Vagina (tissue), 2 donors: ENCODE measurements around the gene VSIR. TPM values are rescaled to one million over a fixed set of nuclear protein-coding genes. Genes with fewer than 3 reads are reported as not detected.

ENCODE experiments used
- DNase-seq, 2 donors: peaks; one replicate each; pipeline ENCODE4 v3.0.0-alpha.2; 2017; ENCODE audit errors: extremely low spot score in 2 of 2
- H3K27ac ChIP-seq: fragments of 200-600 bp; sonication (generic); one replicate; pipeline ENCODE4 v1.5.1; 2019
- H3K27me3 ChIP-seq: fragments of 200-600 bp; sonication (generic); one replicate; pipeline ENCODE4 v1.5.1; 2019
- H3K36me3 ChIP-seq, 2 donors: fragments of 200-600 bp; sonication (generic); one replicate each; pipeline ENCODE4 v1.5.1; 2017 to 2019
- H3K4me1 ChIP-seq: fragments of 200-600 bp; sonication (generic); one replicate; pipeline ENCODE4 v1.5.1; 2019
- H3K4me3 ChIP-seq, 2 donors: fragments of 200-600 bp; sonication (generic); 1 replicate in 1 of 2; 2 replicates in 1 of 2; pipeline ENCODE4 v1.5.1; 2016 to 2019
- H3K9me3 ChIP-seq: fragments of 200-600 bp; sonication (generic); one replicate; pipeline ENCODE4 v1.5.1; 2019
- CTCF ChIP-seq, 3 experiments: fragments of 450-650 bp in 2 of 3; fragments of 200-600 bp in 1 of 3; sonication (generic) in 1 of 3; IDR thresholded peaks; one replicate each; pipeline ENCODE4 v1.5.1; 2017 to 2019; ENCODE audit warnings: antibody characterized with exemption in 3 of 3, mild to moderate bottlenecking in 2 of 3, moderate library complexity in 2 of 3
- POLR2A ChIP-seq, 2 donors: fragments of 450-650 bp; IDR thresholded peaks; one replicate each; pipeline ENCODE4 v1.6.1; 2017; ENCODE audit warnings: antibody characterized with exemption in 2 of 2, mild to moderate bottlenecking in 2 of 2, moderate library complexity in 2 of 2
- POLR2AphosphoS5 ChIP-seq, 2 donors: sonication (generic); formaldehyde crosslinking; IDR thresholded peaks; one replicate each; pipeline ENCODE4 v1.9.0; 2017; ENCODE audit warnings: antibody characterized with exemption in 2 of 2, mild to moderate bottlenecking in 2 of 2, low read depth in 1 of 2; ENCODE audit not compliant: insufficient read depth in 1 of 2
- intact Hi-C: fragments of 100-400 bp; cut with DNase I; formaldehyde crosslinking; loops from one replicate; pipeline ENCODE4 v1.15.1; 2023
- total RNA-seq: library from RNA; depleted of rRNA; stranded (reverse); fragments of >200 nt; gene quantifications from one replicate; pipeline ENCODE4 v1.2.3, GENCODE V29; 2016

Gene VSIR
- total RNA-seq, 1 donor from 2014 or later: 96.5 TPM

- Histone ChIP-seq H3K4me1 (peaks cover 50% of the 10 kb centered on the region), H3K9me3 (no peaks in the 10 kb centered on the region), H3K27ac (no peak overlapping the region), H3K4me3 (no peak overlapping the region), H3K36me3 (no peaks in the 10 kb centered on the region), H3K27me3 (no peaks in the 10 kb centered on the region)
- intact Hi-C loops: no loop called here
- no peak for DNase-seq
- TF ChIP-seq CTCF (IDR thresholded peaks at IDR 0.05) (no peak), POLR2A (IDR thresholded peaks at IDR 0.05) (no peak), POLR2AphosphoS5 (IDR thresholded peaks at IDR 0.05; ENCODE audit: insufficient read depth in 1 of 2, low read depth in 1 of 2) (no peak)
Measured at GRCh38 chr10:71743866-71744265, 29.5 kb downstream of the VSIR start.

GRCh38 chr10:71743089-71743838, 30.1 kb downstream of the VSIR start:
- Histone ChIP-seq H3K4me3 (no peak overlapping the region), H3K4me1 (peaks cover 49% of the 10 kb centered on the region), H3K27ac (no peak overlapping the region), H3K9me3 (no peaks in the 10 kb centered on the region), H3K36me3 (no peaks in the 10 kb centered on the region), H3K27me3 (no peaks in the 10 kb centered on the region)
- DNase-seq: no peak
- intact Hi-C loops: no loop called here
- no peak for TF ChIP-seq CTCF (IDR thresholded peaks at IDR 0.05)
- no peak for TF ChIP-seq POLR2A (IDR thresholded peaks at IDR 0.05)
- no peak for TF ChIP-seq POLR2AphosphoS5 (IDR thresholded peaks at IDR 0.05; ENCODE audit: insufficient read depth in 1 of 2, low read depth in 1 of 2)

GRCh38 chr10:71742301-71743088, 30.8 kb downstream of the VSIR start:
- no peaks in the 10 kb centered on the region for H3K36me3 ChIP-seq
- no peaks in the 10 kb centered on the region for H3K9me3 ChIP-seq
- H3K4me3 ChIP-seq: no peak overlapping the region
- H3K4me1 ChIP-seq: peaks cover 48% of the 10 kb centered on the region
- no peak overlapping the region for H3K27ac ChIP-seq
- DNase-seq: no peak
- intact Hi-C loops: no loop called here
- no peak for TF ChIP-seq POLR2AphosphoS5 (IDR thresholded peaks at IDR 0.05; ENCODE audit: insufficient read depth in 1 of 2, low read depth in 1 of 2)
- TF ChIP-seq POLR2A (IDR thresholded peaks at IDR 0.05): no peak
- TF ChIP-seq CTCF (IDR thresholded peaks at IDR 0.05): no peak
- H3K27me3 ChIP-seq: no peaks in the 10 kb centered on the region

- H3K27me3 ChIP-seq: no peaks in the 10 kb centered on the region
- intact Hi-C loops: no loop called here
- no peak overlapping the region for H3K27ac ChIP-seq
- no peak overlapping the region for H3K4me3 ChIP-seq
- no peaks in the 10 kb centered on the region for H3K36me3 ChIP-seq
- H3K9me3 ChIP-seq: no peaks in the 10 kb centered on the region
- TF ChIP-seq POLR2AphosphoS5 (IDR thresholded peaks at IDR 0.05; ENCODE audit: insufficient read depth in 1 of 2, low read depth in 1 of 2) (no peak), POLR2A (IDR thresholded peaks at IDR 0.05) (no peak), CTCF (IDR thresholded peaks at IDR 0.05) (no peak)
- peaks cover 48% of the 10 kb centered on the region for H3K4me1 ChIP-seq
- no peak for DNase-seq
Measured at GRCh38 chr10:71741671-71742070, 31.6 kb downstream of the VSIR start.

- TF ChIP-seq POLR2A (IDR thresholded peaks at IDR 0.05) (no peak), CTCF (IDR thresholded peaks at IDR 0.05) (no peak), POLR2AphosphoS5 (IDR thresholded peaks at IDR 0.05; ENCODE audit: insufficient read depth in 1 of 2, low read depth in 1 of 2) (no peak)
- H3K36me3 ChIP-seq: no peaks in the 10 kb centered on the region
- H3K9me3 ChIP-seq: no peaks in the 10 kb centered on the region
- no peak for DNase-seq
- no peaks in the 10 kb centered on the region for H3K27me3 ChIP-seq
- intact Hi-C loops: no loop called here
- H3K4me1 ChIP-seq: peaks cover 48% of the 10 kb centered on the region
- H3K4me3 ChIP-seq: no peak overlapping the region
- H3K27ac ChIP-seq: no peak overlapping the region
Measured at GRCh38 chr10:71741029-71741428, 32.3 kb downstream of the VSIR start.
